ENCODE results near the gene CREB1.

CREB1 gene

GRCh38 chr2:207504513-207505170, 25.1 kb upstream of the CREB1 start:
- FAIRE-seq, result no peak

GRCh38 chr2:207505171-207505570, 24.6 kb upstream of the CREB1 start:
- no peak for FAIRE-seq

GRCh38 chr2:207505728-207506127, 24.0 kb upstream of the CREB1 start:
- FAIRE-seq, result no peak

GRCh38 chr2:207506426-207506825, 23.3 kb upstream of the CREB1 start:
- FAIRE-seq, result no peak

GRCh38 chr2:207510148-207510547, 19.6 kb upstream of the CREB1 start:
- FAIRE-seq, result no peak

GRCh38 chr2:207511851-207512250, 17.9 kb upstream of the CREB1 start:
- no peak for FAIRE-seq

GRCh38 chr2:207512356-207512755, 17.4 kb upstream of the CREB1 start:
- no peak for FAIRE-seq

GRCh38 chr2:207513551-207514257, 16.1 kb upstream of the CREB1 start:
- FAIRE-seq, result no peak

- FAIRE-seq, result no peak
Measured at GRCh38 chr2:207514451-207514850, 15.3 kb upstream of the CREB1 start.

GRCh38 chr2:207515671-207516070, 14.1 kb upstream of the CREB1 start:
- FAIRE-seq, result no peak

GRCh38 chr2:207516206-207516605, 13.6 kb upstream of the CREB1 start:
- FAIRE-seq, result no peak

- no peak for FAIRE-seq
Measured at GRCh38 chr2:207523005-207523404, 6.8 kb upstream of the CREB1 start.

GRCh38 chr2:207525296-207525695, 4.5 kb upstream of the CREB1 start:
- no peak for FAIRE-seq

- FAIRE-seq, result no peak
Measured at GRCh38 chr2:207528980-207529329, 807 bp upstream of the CREB1 start.

GRCh38 chr2:207530160-207531031, 634 bp downstream of the CREB1 start:
- no peak for FAIRE-seq

- no peak for FAIRE-seq
Measured at GRCh38 chr2:207531032-207531952, 1.5 kb downstream of the CREB1 start.

- FAIRE-seq, result no peak
Measured at GRCh38 chr2:207532676-207533075, 2.9 kb downstream of the CREB1 start.

GRCh38 chr2:207533461-207534008, 3.8 kb downstream of the CREB1 start:
- FAIRE-seq, result no peak

- FAIRE-seq, result no peak
Measured at GRCh38 chr2:207534417-207534816, 4.7 kb downstream of the CREB1 start.

- no peak for FAIRE-seq
Measured at GRCh38 chr2:207539470-207539869, 9.7 kb downstream of the CREB1 start.

- no peak for FAIRE-seq
Measured at GRCh38 chr2:207540431-207540830, 10.7 kb downstream of the CREB1 start.

- FAIRE-seq, result no peak
Measured at GRCh38 chr2:207541933-207542332, 12.2 kb downstream of the CREB1 start.
